ENCODE measurements around the gene DPT. TPM values are rescaled to one million over a fixed set of nuclear protein-coding genes. Genes with fewer than 3 reads are reported as not detected.

The DPT gene
- total RNA-seq, 1 experiment from 2014 or later: not detected

DNA sequence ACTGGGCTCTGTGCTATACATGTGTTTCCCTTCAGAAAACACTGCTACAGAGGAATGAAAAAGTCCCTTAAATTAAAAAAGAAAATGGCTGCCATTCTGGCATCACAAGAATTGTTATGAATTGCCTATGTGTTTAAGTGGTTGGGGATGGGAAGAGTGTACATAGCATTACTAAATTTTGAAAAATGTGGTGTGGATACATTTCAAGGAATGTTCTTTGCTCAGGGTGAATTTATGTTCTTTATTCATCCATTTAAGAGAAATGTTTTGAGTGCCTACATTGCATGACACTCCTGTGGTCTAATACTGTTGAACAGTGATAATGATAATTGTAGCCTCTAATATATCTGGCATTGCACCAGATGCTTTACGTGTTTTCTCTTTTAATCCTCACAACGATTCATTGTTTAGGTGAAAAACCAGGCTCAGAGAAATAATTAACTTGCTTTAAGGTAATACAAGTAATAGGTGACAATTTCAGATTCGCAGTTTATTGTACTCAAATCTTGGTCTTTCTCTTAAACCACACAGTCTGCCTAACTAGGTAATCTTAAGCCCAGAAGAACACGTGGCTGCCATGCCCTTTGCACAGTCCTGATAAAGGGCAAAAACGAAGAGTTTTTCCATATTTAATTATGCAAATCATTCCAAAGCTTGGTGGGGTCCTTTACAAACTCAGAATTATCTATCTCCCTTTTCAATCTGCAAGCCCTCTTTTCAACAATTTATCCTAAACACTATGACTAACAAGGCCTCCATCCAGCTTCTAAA is 31.5 kb downstream of the DPT start:
- Histone ChIP-seq H3K27ac (ENCODE audit: low read depth, low read length) (no peak overlapping the region), H3K9ac (ENCODE audit: low read length) (no peak overlapping the region), H3K79me2 (ENCODE audit: insufficient read depth, low read length) (no peaks in the 10 kb centered on the region), H2AFZ (ENCODE audit: low read depth, low read length, poor library complexity, severe bottlenecking) (no peak overlapping the region), H3K36me3 (ENCODE audit: control insufficient read depth in 1 of 2, insufficient read depth in 2 of 2, low read length in 2 of 2) (no peaks in the 10 kb centered on the region), H3K4me3 (replicated peaks in 1 of 2; ENCODE audit: low read depth in 1 of 2, low read length in 2 of 2) (no peak overlapping the region), H4K20me1 (ENCODE audit: insufficient read depth) (no peaks in the 10 kb centered on the region), H3K4me1 (ENCODE audit: control insufficient read depth in 1 of 2, insufficient read depth in 2 of 2, low read length in 2 of 2) (no peaks in the 10 kb centered on the region), H3K9me3 (ENCODE audit: control insufficient read depth in 1 of 2, insufficient read depth in 1 of 2, low read depth in 1 of 2, low read length in 2 of 2) (no peaks in the 10 kb centered on the region), H3K27me3 (ENCODE audit: insufficient read depth, low read length) (no peaks in the 10 kb centered on the region), H3K9me2 (ENCODE audit: insufficient read depth) (no peaks in the 10 kb centered on the region), H3K4me2 (ENCODE audit: low read length) (no peak overlapping the region)
- RAD21 ChIA-PET (ENCODE audit: low non-redundant PET in 1 of 2, low total read pairs in 2 of 2, uncharacterized antibody in 2 of 2, unreplicated experiment in 2 of 2): no interaction called here
- no peak for ATAC-seq
- intact Hi-C loops (cut with micrococcal nuclease): no loop called here
- POLR2A ChIA-PET: no interaction called here
- no peak for TF ChIP-seq TCF7L2 (IDR thresholded peaks at IDR 0.05; ENCODE audit: borderline replicate concordance, extremely low read depth, insufficient read depth, insufficient read length)
- TF ChIP-seq, protein P1, sequence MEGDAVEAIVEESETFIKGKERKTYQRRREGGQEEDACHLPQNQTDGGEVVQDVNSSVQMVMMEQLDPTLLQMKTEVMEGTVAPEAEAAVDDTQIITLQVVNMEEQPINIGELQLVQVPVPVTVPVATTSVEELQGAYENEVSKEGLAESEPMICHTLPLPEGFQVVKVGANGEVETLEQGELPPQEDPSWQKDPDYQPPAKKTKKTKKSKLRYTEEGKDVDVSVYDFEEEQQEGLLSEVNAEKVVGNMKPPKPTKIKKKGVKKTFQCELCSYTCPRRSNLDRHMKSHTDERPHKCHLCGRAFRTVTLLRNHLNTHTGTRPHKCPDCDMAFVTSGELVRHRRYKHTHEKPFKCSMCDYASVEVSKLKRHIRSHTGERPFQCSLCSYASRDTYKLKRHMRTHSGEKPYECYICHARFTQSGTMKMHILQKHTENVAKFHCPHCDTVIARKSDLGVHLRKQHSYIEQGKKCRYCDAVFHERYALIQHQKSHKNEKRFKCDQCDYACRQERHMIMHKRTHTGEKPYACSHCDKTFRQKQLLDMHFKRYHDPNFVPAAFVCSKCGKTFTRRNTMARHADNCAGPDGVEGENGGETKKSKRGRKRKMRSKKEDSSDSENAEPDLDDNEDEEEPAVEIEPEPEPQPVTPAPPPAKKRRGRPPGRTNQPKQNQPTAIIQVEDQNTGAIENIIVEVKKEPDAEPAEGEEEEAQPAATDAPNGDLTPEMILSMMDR (IDR thresholded peaks at IDR 0.05 in 2 of 3, conservative IDR thresholded peaks at IDR 0.05 in 1 of 3; ENCODE audit: borderline replicate concordance in 1 of 3, insufficient read depth in 1 of 3, low read depth in 2 of 3, low read length in 2 of 3): no peak
- no peak for TF ChIP-seq EGR1 (IDR thresholded peaks at IDR 0.05; ENCODE audit: low read depth)
- TF ChIP-seq EZH2 (IDR thresholded peaks at IDR 0.05): no peak
- no peak for TF ChIP-seq JUND (IDR thresholded peaks at IDR 0.05)
- no peak for TF ChIP-seq ZFX (IDR thresholded peaks at IDR 0.05)
- no peak for TF ChIP-seq POLR2A (IDR thresholded peaks at IDR 0.05; ENCODE audit: borderline replicate concordance, extremely low read depth, insufficient read depth, insufficient read length)
- no peak for TF ChIP-seq ZNF274 (IDR thresholded peaks at IDR 0.05; ENCODE audit: low read depth, low read length)
- no peak for TF ChIP-seq ELF1 (IDR thresholded peaks at IDR 0.05; ENCODE audit: borderline replicate concordance, low read depth)
- TF ChIP-seq CBX3 (IDR thresholded peaks at IDR 0.05; ENCODE audit: low read depth): no peak
- no peak for DNase-seq (ENCODE audit: low read depth, low spot score)
- CTCF ChIA-PET: no interaction called here
- no TSS peak for BruUV-seq (replicated peaks)

Measured in HCT116 (cell line).